Large intestine (tissue), 12 donors: ENCODE measurements around the gene PDF. TPM values are rescaled to one million over a fixed set of nuclear protein-coding genes. Genes with fewer than 3 reads are reported as not detected.

Source experiments
- DNase-seq, 2 donors: peaks; one replicate each; pipeline versions ENCODE4 v3.0.0 to v3.0.0-alpha.2; 2013
- H3K27ac ChIP-seq: one replicate; pipeline ENCODE4 v1.5.1; 2013; ENCODE audit warnings: low read length
- H3K27me3 ChIP-seq: 2 replicates; pipeline ENCODE4 v1.6.1; 2013; ENCODE audit warnings: low read length; ENCODE audit not compliant: control insufficient read depth, insufficient read depth
- H3K36me3 ChIP-seq: 2 replicates; pipeline ENCODE4 v1.6.1; 2013; ENCODE audit warnings: low read length; ENCODE audit not compliant: control insufficient read depth, insufficient read depth
- H3K4me1 ChIP-seq: one replicate; pipeline ENCODE4 v1.6.1; 2013; ENCODE audit warnings: low read length; ENCODE audit not compliant: control insufficient read depth, insufficient read depth
- H3K4me3 ChIP-seq: one replicate; pipeline ENCODE4 v1.5.1; 2013; ENCODE audit warnings: low read length
- H3K9me3 ChIP-seq: one replicate; pipeline ENCODE4 v1.6.1; 2013; ENCODE audit warnings: mild to moderate bottlenecking, low read depth, low read length, moderate library complexity; ENCODE audit not compliant: control insufficient read depth
- WGBS: methylation state at CpG from one replicate; pipeline ENCODE4 v1.1.5; 2013; ENCODE audit warnings: low lambda C conversion rate; ENCODE audit not compliant: insufficient coverage; 5-methylcytosine and 5-hydroxymethylcytosine counted together
- long read RNA-seq, 11 donors: transcript quantifications; one replicate each; lab custom pipeline, GENCODE V29; 2026
- polyA plus RNA-seq: library from polyadenylated mRNA; unstranded; fragments of 120-200 nt; gene quantifications from one replicate; pipeline ENCODE4 v1.2.1, GENCODE V29; 2013

Gene PDF
- polyA plus RNA-seq, result 11.9 TPM
- long read RNA-seq, donor 1, partial matches to known transcripts, result 0 of 4 reads
- long read RNA-seq, donor 1, other reads (novel, unspliced or antisense), result 0 of 4 reads
- long read RNA-seq, donor 2, transcript PDF-201 (2 exons, 1,158 nt), result major isoform, 5 of 5 reads
- long read RNA-seq, donor 2, partial matches to known transcripts, result 0 of 5 reads
- long read RNA-seq, donor 2, other reads (novel, unspliced or antisense), result 0 of 5 reads
- long read RNA-seq, donor 3, result 0 reads
- long read RNA-seq, donor 4, partial matches to known transcripts, result 0 of 2 reads
- long read RNA-seq, donor 4, other reads (novel, unspliced or antisense), result 0 of 2 reads
- long read RNA-seq, donor 5, partial matches to known transcripts, result 0 of 1 reads
- long read RNA-seq, donor 5, other reads (novel, unspliced or antisense), result 0 of 1 reads
- long read RNA-seq, donor 6, transcript PDF-201 (2 exons, 1,158 nt), result major isoform, 6 of 6 reads
- long read RNA-seq, donor 6, partial matches to known transcripts, result 0 of 6 reads
- long read RNA-seq, donor 6, other reads (novel, unspliced or antisense), result 0 of 6 reads
- long read RNA-seq, donor 7, result 0 reads
- long read RNA-seq, donor 8, transcript PDF-201 (2 exons, 1,158 nt), result major isoform, 8 of 8 reads
- long read RNA-seq, donor 8, partial matches to known transcripts, result 0 of 8 reads
- long read RNA-seq, donor 8, other reads (novel, unspliced or antisense), result 0 of 8 reads
- long read RNA-seq, donor 9, transcript PDF-201 (2 exons, 1,158 nt), result major isoform, 8 of 8 reads
- long read RNA-seq, donor 9, partial matches to known transcripts, result 0 of 8 reads
- long read RNA-seq, donor 9, other reads (novel, unspliced or antisense), result 0 of 8 reads
- long read RNA-seq, donor 10, transcript PDF-201 (2 exons, 1,158 nt), result major isoform, 7 of 7 reads
- long read RNA-seq, donor 10, partial matches to known transcripts, result 0 of 7 reads
- long read RNA-seq, donor 10, other reads (novel, unspliced or antisense), result 0 of 7 reads
- long read RNA-seq, donor 11, transcript PDF-201 (2 exons, 1,158 nt), result major isoform, 5 of 5 reads
- long read RNA-seq, donor 11, partial matches to known transcripts, result 0 of 5 reads
- long read RNA-seq, donor 11, other reads (novel, unspliced or antisense), result 0 of 5 reads

- Histone ChIP-seq H3K9me3 (no peaks in the 10 kb centered on the region), H3K36me3 (peaks cover 59% of the 10 kb centered on the region), H3K4me1 (peaks cover 40% of the 10 kb centered on the region), H3K27ac (peak within 1 kb of the TSS; percentile 74), H3K27me3 (no peaks in the 10 kb centered on the region), H3K4me3 (peak within 1 kb of the TSS; percentile 76)
- WGBS, result no CpG with 5 or more reads among the region's 93 CpGs
- DNase-seq, result peak; percentile 92 to 97
These were observed at the start of gene PDF for GRCh38 chr16:69330286-69331109. TSS of gene PDF (minus strand) at chr16:69330588. CDS start at chr16:69330570, 18 bp downstream.

- Histone ChIP-seq H3K4me1 (peaks cover 1% of the 10 kb centered on the region), H3K27me3 (no peaks in the 10 kb centered on the region), H3K27ac (no peak overlapping the region), H3K4me3 (no peak overlapping the region), H3K36me3 (peaks cover 36% of the 10 kb centered on the region), H3K9me3 (no peaks in the 10 kb centered on the region)
- 80% methylated on average over 1 of the region's 1 CpG for WGBS
- no peak for DNase-seq
These were observed 48.4 kb upstream of the PDF start for GRCh38 chr16:69378760-69379159.

- no peak overlapping the region for H3K27ac ChIP-seq
- DNase-seq, result no peak
- peaks cover 36% of the 10 kb centered on the region for H3K36me3 ChIP-seq
- no CpG with 5 or more reads among the region's 1 CpG for WGBS
- H3K4me1 ChIP-seq, result peaks cover 6% of the 10 kb centered on the region
- H3K9me3 ChIP-seq, result no peaks in the 10 kb centered on the region
- no peak overlapping the region for H3K4me3 ChIP-seq
- no peaks in the 10 kb centered on the region for H3K27me3 ChIP-seq
These were observed 47.6 kb upstream of the PDF start for GRCh38 chr16:69378036-69378435.

- H3K27ac ChIP-seq, result no peak overlapping the region
- no peak overlapping the region for H3K4me3 ChIP-seq
- peaks cover 26% of the 10 kb centered on the region for H3K36me3 ChIP-seq
- H3K4me1 ChIP-seq, result peaks cover 12% of the 10 kb centered on the region
- 100% methylated on average over 1 of the region's 10 CpGs for WGBS
- no peak for DNase-seq
- no peaks in the 10 kb centered on the region for H3K9me3 ChIP-seq
- no peaks in the 10 kb centered on the region for H3K27me3 ChIP-seq
These were observed 46.1 kb upstream of the PDF start for GRCh38 chr16:69376393-69377059.

- Histone ChIP-seq H3K27me3 (no peaks in the 10 kb centered on the region), H3K27ac (no peak overlapping the region), H3K4me1 (peaks cover 12% of the 10 kb centered on the region), H3K36me3 (peaks cover 33% of the 10 kb centered on the region), H3K4me3 (no peak overlapping the region), H3K9me3 (no peaks in the 10 kb centered on the region)
- WGBS, result no CpG with 5 or more reads among the region's 1 CpG
- DNase-seq, result peak; percentile 84 to 92
These were observed 42.6 kb upstream of the PDF start for GRCh38 chr16:69373019-69373418.

- Histone ChIP-seq H3K27ac (no peak overlapping the region), H3K27me3 (no peaks in the 10 kb centered on the region), H3K4me3 (no peak overlapping the region), H3K4me1 (peaks cover 12% of the 10 kb centered on the region), H3K9me3 (no peaks in the 10 kb centered on the region), H3K36me3 (peaks cover 44% of the 10 kb centered on the region)
- no peak for DNase-seq
- WGBS, result no CpG with 5 or more reads among the region's 2 CpGs
These were observed 41.2 kb upstream of the PDF start for GRCh38 chr16:69371564-69371963.

- Histone ChIP-seq H3K27me3 (no peaks in the 10 kb centered on the region), H3K4me3 (no peak overlapping the region), H3K36me3 (peaks cover 67% of the 10 kb centered on the region), H3K27ac (no peak overlapping the region), H3K4me1 (peaks cover 11% of the 10 kb centered on the region), H3K9me3 (no peaks in the 10 kb centered on the region)
- no peak for DNase-seq
- 60% methylated on average over 1 of the region's 4 CpGs for WGBS
These were observed 38.5 kb upstream of the PDF start for GRCh38 chr16:69368866-69369265.

- H3K27ac ChIP-seq, result no peak overlapping the region
- no CpG with 5 or more reads among the region's 7 CpGs for WGBS
- no peak for DNase-seq
These were observed 37.6 kb upstream of the PDF start for GRCh38 chr16:69367980-69368379.

GRCh38 chr16:69366431-69366830, 36.0 kb upstream of the PDF start:
- H3K9me3 ChIP-seq, result no peaks in the 10 kb centered on the region
- no peak for DNase-seq
- H3K27me3 ChIP-seq, result no peaks in the 10 kb centered on the region
- H3K27ac ChIP-seq, result no peak overlapping the region
- no peaks in the 10 kb centered on the region for H3K4me1 ChIP-seq
- no peak overlapping the region for H3K4me3 ChIP-seq
- H3K36me3 ChIP-seq, result peaks cover 64% of the 10 kb centered on the region
- WGBS, result no CpG with 5 or more reads among the region's 7 CpGs

More at GRCh38 chr16:69367980-69368379, 37.6 kb upstream of the PDF start:
- Histone ChIP-seq H3K36me3 (peaks cover 67% of the 10 kb centered on the region), H3K9me3 (no peaks in the 10 kb centered on the region), H3K4me1 (peaks cover 5% of the 10 kb centered on the region), H3K4me3 (no peak overlapping the region), H3K27me3 (no peaks in the 10 kb centered on the region)
